HG03135 (cell line): ENCODE data around the gene PAK2.
"Not testable (repeated sequence)": the region's sequence is repeated elsewhere in the genome, so short reads cannot be mapped to it uniquely, and the experiment has no call there.

Experiments used
- ATAC-seq: cut with Tn5 transposase; IDR thresholded peaks from one replicate; pipeline ENCODE4 v1.9.1; 2021; ENCODE audit warnings: mild to moderate bottlenecking, moderate library complexity; ENCODE audit not compliant: unreplicated experiment

Gene PAK2

DNA sequence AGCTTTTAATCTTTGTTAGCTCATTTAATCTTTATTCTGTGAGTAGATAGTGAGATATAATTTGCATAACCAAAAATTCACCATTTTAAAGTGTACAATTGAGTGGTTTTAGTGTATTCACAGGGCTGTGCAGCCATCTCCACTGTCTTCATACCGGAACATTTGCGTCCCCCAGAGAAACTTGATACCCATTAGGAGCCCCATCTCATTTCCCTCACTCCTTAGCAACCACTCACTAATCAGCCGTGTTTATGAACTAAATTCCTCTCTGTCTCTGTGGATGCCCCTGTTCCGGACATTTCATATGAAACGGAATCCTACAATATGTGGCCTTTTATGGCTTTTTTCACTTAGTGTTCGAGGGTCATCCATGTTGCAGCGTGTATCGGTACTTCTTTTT is 38.2 kb downstream of the PAK2 start:
- ATAC-seq, result no peak

DNA sequence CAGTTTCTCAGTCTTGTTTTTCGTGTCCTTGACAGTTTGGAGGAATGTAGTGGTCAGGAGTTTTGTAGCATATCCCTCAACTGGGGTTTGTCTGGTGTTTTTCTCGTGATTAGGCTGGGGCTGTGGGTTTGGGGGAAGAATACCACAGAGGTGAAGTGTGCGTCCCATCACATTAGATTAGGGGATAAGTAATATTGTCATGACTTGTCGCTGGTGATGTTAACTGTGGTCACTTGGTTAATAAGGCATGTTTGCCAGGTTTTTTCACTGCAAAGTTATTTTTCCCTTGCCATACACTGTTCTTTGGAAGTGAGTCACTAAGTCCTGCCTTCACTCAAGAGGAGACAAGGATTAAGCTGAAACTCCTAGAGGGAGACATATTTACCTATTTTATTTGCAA is 39.1 kb downstream of the PAK2 start:
- no peak for ATAC-seq

DNA sequence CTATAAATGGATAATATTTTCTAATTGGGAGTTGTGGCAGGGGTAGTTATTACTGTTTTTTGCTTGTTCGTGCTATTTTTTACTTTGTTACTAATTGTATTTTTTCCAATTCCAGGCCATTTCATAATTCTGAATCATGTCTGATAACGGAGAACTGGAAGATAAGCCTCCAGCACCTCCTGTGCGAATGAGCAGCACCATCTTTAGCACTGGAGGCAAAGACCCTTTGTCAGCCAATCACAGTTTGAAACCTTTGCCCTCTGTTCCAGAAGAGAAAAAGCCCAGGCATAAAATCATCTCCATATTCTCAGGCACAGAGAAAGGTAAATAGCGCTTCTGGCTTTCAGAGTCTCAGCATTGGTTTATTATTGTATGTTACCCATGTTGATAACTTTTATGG is 42.9 kb downstream of the PAK2 start:
- no peak for ATAC-seq

DNA sequence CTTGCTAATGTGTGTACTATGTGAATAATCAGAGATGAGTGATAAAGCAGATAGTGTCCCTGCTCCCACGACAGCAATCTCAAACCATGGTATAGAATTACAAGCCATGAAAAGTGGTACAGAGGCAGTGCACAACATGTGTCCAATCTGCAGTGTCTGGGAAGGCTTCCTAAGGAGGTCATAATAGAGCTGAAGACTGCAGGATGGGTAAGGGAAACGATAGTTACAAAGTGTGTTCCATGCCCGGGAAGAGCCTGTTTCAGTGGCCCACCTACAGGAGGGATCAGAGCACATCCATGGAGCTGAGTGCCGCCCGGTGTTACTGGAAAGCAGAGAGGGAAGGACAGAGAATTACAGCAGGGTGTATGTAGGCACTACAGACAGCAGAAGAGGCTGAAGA is 48.9 kb downstream of the PAK2 start:
- ATAC-seq, result no peak

DNA sequence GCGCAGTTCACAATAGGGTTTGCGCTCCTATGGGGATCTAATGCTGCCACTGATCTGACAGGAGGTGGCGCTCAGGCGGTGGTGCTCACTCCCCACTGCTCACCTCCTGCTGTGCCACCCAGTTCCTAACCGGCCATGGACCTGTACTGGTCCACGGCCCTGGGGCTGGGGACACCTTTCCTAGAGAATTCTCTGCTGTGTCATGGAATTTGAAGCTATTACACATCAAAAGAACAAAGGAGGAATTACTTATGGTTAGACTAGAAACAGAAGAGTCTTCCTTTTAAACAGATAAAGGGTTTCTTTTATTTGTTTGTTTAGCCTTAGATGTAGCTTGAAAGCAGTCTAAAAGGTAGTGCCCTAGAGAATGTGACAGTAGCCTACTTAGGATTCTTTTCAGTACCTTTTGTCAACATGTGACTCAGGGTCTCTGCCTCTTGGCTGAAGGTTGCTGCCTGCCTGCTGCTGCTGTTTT is 50.3 kb downstream of the PAK2 start:
- no peak for ATAC-seq

DNA sequence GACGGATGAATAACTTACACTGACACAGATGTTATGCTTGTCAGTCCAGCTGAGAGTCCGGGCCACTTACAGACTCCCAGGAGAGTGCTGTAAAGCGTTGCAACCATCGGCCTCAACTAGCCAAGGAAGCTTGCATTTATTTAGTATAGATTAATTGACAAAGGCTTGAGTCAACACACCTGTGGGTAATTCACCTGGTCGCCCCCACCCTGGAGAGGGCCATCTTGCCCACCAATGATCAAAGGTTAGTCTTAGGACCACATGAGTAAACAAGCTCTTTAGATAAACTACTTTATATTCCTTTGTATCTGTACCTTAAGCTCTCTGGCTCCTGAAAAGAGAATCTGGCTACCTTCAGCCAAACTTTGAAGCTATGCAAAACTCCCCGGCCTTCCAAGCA is 51.0 kb downstream of the PAK2 start:
- no peak for ATAC-seq

DNA sequence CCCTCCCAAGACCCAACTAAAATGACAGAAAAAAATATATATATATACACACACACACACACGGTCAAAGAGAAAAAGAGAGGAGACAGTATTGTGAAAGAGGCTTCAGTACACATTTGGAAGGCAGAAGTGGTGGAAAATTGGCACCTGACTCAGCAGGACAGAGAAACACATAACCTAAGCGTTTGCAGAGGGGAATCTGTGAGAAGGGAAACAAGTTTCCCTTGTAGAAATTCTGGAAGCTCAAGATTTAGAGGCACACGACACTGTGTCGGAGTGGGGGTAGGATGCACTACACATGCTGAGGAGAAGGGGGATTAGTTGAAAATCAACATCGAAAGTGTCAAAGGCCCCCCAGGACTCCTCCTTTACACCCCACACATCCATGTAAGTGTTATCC is 53.1 kb downstream of the PAK2 start:
- no peak for ATAC-seq

DNA sequence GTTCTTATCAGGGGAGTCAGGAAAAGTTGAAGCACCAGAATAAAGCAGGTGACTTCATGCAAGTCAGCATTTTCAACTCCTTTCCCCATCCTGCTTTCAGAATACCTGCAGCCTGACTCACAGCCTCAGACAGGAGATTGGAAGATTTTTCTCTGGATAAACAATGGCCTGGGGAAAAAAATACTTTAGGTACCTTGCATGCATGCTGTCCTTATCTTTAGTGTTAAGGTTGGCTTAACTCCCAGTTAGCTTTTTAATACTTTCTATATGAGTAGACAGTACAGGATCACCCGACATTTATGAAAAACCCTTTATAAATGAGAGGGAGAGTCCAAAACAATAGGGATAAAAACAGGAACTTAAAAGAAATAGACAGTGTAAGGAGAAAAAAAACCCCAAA is 53.6 kb downstream of the PAK2 start:
- no peak for ATAC-seq

DNA sequence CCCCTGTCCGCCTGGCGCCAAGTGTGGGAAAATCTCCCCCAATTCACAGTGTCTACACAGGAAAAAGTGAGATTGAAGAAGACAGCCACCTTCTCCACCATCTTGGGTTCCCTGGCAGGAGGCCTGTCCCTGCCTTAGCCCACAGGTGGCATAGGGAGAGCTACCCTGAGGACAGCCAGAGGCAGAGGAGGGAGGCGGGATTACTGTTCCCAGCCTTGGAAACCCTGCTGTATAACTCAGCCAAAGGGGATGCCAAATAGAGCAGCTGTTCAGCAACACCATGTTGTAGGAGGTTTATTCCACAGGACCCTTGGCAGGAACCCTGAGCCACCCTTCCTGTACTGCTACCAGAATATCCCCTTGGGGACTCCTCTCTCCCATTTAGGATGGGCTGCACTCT is 54.8 kb downstream of the PAK2 start:
- ATAC-seq, result no peak

DNA sequence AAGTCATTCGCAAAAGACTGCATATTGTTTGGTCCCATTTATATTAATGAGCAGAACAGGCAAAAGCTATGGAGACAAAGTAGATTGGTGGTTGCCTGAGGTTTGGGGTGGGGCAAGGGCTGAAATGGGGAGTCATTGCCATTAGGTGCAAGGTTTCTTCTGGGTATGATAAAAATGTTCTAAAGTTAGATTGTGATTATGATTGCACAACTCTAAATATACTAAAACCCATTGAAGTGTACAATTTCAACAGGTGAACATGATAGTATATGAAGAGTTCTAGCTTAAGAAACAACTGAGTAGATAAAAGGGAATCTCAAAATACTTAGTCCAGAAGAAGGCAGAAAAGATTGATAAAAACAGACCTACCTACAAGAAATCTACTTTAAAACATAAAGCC is 56.7 kb downstream of the PAK2 start:
- no peak for ATAC-seq

DNA sequence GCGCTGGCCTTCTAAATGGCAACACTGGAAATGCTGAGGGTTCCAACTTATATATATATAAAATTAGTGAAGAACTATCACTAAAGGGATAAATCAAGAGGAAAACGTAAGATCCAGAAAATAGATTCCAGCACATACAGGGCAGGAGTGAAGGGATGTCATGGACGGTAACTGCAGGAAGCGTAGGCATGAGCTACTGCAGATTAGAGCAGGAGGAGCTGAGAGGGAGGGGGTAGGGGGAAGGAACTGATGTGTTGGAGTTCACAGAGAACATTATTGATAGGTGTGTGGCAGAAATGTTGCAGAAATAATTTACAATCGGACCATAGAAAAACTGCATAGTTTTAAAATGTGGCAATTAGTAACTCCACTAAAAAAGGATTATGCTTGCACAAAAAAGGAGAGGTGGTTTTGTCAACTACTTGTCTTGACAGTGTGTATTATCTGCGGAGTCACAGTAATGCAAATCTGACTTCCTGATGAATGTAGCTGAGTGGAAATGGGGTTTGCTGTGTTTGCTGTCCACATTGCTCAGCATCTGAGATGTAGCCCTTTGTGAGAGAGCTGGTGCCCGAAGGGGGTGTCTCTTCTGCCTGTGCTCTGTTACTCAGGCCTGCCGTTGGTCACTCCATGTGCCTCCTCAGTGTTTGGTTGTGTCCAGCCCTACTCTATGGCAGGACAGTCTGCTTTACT is 61.2 kb downstream of the PAK2 start:
- no peak for ATAC-seq

DNA sequence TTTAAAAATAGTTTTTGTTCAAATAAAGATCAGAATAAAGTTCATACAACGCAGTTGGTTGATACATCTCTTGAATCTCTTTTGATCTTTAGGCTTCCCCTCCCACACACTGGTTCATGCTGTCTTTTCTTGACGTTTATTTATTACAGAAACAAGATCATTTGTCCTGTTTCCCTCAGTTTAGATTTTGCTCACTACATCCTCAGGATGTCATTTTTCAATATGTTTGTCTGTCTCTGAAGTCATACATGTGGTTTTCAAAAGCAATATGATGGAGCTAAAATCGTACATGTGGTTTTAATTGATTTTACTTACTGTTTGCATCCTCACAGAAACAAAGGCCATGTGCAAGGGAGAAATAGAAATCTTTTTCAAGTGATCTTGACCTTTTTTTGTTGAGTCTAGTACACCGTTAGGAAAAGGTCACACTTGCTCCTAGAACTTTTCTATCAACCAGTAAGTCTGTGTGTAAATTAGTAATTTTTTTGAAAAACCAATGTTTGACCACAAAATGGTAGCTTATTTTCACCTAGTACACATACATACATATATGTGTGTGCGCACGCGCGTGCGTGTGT is 64.3 kb downstream of the PAK2 start:
- ATAC-seq, result no peak

DNA sequence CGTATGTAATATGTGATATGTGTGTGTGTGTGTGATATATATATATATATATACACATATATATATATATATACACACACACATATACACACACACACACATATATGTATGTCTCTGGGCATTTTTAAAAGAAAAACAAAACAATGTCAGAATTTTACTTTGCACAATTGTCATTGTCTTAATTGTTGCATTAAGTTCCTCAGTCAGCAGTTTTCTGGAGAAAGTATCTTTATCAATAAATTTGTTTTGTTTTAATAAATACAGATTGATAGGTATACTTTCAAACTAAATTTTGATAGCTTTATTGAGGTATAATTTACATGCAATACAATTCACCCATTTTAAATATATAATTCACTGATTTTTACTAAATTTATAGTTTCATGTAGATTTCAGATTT is 65.1 kb downstream of the PAK2 start:
- ATAC-seq, result no peak

DNA sequence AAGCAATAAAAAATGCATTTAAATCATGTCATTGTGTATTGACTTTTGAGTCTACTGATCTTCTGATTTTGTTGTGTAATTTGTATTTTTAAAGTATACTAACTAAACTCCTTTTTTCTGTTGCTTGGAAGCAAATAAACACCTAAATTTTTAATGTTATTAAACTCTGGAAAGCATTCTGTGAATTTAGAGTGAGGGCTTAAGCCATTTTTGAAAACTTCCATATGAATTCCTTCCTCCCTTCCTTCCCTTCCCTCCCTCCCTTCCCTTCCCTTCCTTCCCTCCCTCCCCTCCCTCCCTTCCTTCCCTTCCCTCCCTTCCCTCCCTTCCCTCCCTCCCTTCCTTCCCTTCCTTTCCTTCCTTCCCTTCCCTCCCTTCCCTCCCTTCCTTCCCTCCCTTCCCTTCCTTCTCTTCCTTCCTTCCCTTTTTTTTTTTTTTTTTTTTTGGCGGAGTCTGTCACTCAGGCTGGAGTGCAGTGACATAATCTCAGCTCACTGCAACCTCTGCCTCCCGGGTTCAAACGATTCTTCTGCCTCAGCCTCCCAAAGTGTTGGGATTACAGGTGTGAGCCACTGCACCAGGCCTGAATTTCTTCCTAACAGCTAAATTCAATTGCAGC is 71.4 kb downstream of the PAK2 start:
- no peak for ATAC-seq

DNA sequence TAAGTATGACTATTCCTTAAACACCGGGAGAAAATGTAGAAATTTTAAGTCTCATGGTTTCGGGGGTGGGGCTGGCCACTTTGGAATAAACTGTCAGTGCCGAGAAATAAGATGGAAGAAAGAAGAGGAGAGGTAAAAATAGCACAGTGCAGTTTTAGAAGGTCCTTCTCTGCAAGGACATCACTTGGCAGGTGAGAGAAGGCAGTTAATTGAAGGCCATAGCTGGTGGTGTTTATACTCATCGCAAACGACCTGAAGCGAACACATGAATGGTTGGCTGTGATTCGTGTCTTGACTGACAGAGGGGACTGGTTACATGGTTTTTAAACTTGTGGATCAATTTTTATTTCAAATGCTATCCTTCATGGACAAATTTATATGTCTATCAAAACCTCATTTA is 73.2 kb downstream of the PAK2 start:
- ATAC-seq, result no peak

DNA sequence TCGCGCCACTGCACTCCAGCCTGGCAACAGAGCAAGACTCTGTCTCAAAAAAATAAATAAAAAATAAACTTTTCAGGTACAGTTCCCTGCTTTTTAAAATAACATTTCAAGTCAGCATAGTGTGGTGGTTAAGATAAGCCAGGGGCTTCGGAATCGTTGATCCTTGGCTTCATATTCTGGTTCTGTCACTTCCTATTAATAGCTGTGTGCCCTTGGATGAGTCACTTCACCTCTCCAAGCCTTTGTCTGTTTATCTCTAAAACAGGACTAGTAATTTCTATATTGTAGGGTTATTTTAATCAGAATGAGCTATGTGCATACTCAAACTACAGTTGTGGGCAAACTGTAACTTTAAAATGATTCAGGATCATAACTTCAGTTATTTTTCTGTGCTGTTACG is 74.2 kb downstream of the PAK2 start:
- ATAC-seq, result no peak

DNA sequence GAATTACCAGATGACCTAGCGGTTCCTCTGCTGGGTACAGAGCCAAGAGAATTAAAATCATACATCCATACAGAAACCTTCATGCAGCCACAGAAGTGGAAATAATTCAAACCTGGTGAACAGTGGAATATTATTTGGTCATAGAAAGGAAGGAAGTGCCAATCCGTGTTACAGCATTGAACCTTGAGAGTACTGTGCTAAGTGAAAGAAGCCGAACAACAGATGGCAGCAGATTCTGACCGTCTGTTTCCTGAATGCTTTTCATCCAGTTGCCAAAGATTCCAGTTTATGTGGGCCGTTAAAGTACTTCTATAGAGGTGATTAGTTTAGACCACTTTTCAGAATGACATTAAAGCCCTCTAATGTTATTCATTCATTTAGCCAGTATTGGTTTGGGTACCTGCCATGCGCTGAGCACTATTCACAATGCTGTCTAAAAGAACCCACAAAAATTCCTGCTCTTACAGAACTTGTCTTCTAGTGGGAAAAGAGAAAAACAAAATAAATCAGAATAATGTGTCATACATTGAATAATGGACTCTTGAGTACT is 82.2 kb downstream of the PAK2 start:
- no peak for ATAC-seq

DNA sequence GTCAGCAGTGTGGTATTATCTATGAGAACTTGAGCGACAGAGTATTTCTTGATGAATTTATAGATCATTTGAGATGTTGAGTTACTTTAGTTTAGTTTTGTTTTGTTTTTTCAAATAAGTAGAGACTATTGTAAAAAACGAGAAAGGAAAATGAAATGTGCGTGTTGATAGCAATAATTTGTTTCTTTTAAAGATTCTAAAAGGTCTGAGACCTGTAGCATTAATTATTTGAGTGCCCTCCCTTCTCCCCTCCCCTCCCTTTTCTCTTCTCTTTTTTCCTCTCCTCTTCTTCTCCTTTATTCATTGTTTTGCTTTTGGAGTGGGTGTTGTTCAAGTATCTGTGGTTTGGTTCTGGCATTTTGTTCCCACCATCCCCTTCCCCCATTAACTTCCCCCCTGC is 90.0 kb downstream of the PAK2 start:
- ATAC-seq, result not testable (repeated sequence)

DNA sequence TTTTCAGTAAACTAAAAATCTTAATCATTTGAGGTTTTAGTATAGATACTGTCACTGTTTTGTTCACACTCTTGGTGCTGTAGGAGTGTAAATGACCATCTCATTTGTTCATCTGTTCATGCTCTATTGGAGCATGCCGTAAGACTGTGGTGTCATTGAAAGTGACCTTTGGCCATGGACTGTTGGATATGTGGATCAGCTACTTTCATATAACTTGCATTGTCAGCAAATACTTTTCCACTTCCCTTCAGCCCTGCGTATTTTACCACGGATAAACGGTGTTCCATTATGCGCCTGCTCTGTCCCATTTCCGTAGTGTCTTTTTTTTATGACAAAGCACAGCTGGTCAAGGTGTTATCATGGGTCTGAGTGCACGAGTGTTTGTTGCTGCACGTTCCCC is 95.4 kb downstream of the PAK2 start:
- ATAC-seq, result no peak

DNA sequence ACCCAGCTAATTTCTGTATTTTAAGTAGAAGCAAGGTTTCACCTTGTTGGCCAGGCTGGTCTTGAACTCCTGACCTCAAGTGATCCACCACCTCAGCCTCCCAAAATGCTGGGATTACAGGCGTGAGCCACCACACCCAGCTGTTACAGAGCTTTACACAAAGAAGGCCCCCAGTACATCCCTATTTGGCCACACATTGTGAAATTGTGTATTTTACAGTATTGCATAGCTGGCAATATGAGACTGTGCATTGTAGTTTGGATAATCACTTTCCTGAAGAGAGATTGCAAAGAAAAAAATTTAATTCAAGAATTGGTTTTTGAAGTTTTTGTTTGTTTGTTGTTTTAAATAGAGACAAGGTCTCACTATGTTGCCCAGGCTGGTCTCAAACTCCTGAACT is 97.0 kb downstream of the PAK2 start:
- not testable (repeated sequence) for ATAC-seq

DNA sequence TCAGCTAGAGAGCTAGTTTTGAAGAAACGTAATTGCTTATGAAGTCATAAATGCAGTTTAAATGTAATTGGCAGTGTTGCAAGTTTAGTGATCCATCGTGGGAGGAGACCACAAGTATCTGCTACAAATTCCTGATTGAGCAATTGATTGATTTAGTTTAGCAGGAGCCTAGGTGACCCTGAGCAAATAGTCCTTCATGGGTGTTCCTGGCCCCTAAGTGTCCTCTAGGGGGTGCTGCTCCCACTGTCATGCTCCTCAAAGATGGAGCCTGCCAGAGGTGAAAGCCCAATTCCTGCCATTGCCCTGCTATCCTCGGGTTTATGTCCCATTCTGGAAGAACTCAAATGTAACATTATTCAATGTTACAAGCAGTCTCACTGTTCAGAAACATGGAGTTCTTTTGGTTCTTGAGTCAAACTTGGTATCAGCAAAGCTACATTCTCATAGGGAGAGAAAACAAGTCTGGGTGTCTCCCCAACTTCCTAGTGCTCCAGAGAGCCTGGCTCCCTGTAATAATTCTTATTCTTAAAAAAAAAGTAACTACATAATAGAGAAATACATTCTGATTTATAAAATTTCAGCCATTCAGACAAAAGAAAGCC is 98.3 kb downstream of the PAK2 start:
- no peak for ATAC-seq

DNA sequence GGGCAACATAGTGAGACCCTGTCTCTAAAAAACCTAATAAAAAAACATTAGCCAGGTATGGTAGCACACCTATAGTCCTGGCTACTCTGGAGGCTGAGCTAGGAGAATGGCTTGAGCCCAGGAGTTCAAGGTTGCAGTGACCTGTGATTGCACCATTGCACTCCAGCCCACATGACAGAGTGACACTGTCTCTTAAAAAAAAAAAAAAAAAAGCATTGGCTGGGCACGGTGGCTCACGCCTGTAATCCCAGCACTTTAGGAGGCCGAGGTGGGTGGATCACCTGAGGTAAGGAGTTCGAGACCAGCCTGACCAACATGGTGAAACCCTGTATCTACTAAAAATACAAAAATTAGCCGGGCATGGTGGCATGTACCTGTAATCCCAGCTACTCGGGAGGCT is 99.7 kb downstream of the PAK2 start:
- ATAC-seq, result not testable (repeated sequence)
